Measurements from ENCODE around the gene ZNF888. TPM values are rescaled to one million over a fixed set of nuclear protein-coding genes. Genes with fewer than 3 reads are reported as not detected.
A peak's percentile ranks its signal among the peaks of the same experiment; 100 is the strongest.

ZNF888 gene
- total and polyA plus RNA-seq, 9 of the 15 experiments (the other 6 are each of a cell fraction or from before 2014, with no cell fraction given) = 1.6 to 13.3 (median 9.9) TPM

GRCh38 chr19:52897138-52897935 is 25.9 kb downstream of the ZNF888 start, which contains the start of gene ZNF320 (continued):
- TF ChIP-seq ZBTB49 (CRISPR knock-in tag; IDR thresholded peaks at IDR 0.05; ENCODE audit: borderline replicate concordance) (0 out of 2 replicates have a peak, but pooled peaks have one; percentile 56), HDAC1 (IDR thresholded peaks at IDR 0.05) (peak in 1 of 2 experiments; percentile 77; a peak in 2 of 4 replicates), GABPA (tag; conservative IDR thresholded peaks at IDR 0.05; ENCODE audit: low read depth) (peak; percentile 93), KAT7 (CRISPR knock-in tag; IDR thresholded peaks at IDR 0.05; ENCODE audit: borderline replicate concordance) (0 out of 2 replicates have a peak, but pooled peaks have one; percentile 86), MNT (conservative IDR thresholded peaks at IDR 0.05) (peak; percentile 73 to 84; a peak in 3 of 4 replicates), HDAC8 (tag; IDR thresholded peaks at IDR 0.05) (no peak), AFF1 (IDR thresholded peaks at IDR 0.05; ENCODE audit: low read depth in 1 of 2, partially characterized antibody in 2 of 2) (peak in 1 of 2 experiments; percentile 22), RBFOX2 (IDR thresholded peaks at IDR 0.05; ENCODE audit: low read depth, low read length) (peak; percentile 90), MYC (IDR thresholded peaks at IDR 0.05; ENCODE audit: low read depth, low read length) (peak; percentile 90), MYC (CRISPR knock-in tag; IDR thresholded peaks at IDR 0.05; ENCODE audit: borderline replicate concordance, low read depth) (0 out of 2 replicates have a peak, but pooled peaks have one; percentile 39), TEAD1 (CRISPR knock-in tag; IDR thresholded peaks at IDR 0.05) (0 out of 4 replicates have a peak, but pooled peaks of 1 of the 2 experiments have one; percentile 30), LEF1 (IDR thresholded peaks at IDR 0.05) (0 out of 2 replicates have a peak, but pooled peaks have one; percentile 22), SIN3B (IDR thresholded peaks at IDR 0.05; ENCODE audit: low read depth) (0 out of 2 replicates have a peak, but pooled peaks have one; percentile 39), RBBP5 (IDR thresholded peaks at IDR 0.05; ENCODE audit: borderline replicate concordance, insufficient read depth, low read length, poor library complexity, severe bottlenecking) (peak; percentile 86), PHF20 (IDR thresholded peaks at IDR 0.05; ENCODE audit: partially characterized antibody) (peak; percentile 25), CREM (IDR thresholded peaks at IDR 0.05; ENCODE audit: low read depth) (peak; percentile 63), MBD2 (IDR thresholded peaks at IDR 0.05; ENCODE audit: borderline replicate concordance, low read depth) (peak; percentile 69; the same call in 1 of the 2 replicates), GTF2F1 (IDR thresholded peaks at IDR 0.05; ENCODE audit: low read depth, low read length) (peak; percentile 54; the same call in 1 of the 2 replicates)
